HepG2 (cell line): Measurements from ENCODE around the gene CTTNBP2NL. TPM values are rescaled to one million over a fixed set of nuclear protein-coding genes. Genes with fewer than 3 reads are reported as not detected.

Experiments
- ARID5B ChIP-seq: IDR thresholded peaks from 2 replicates; pipeline ENCODE4 v1.4.0; 2020; ENCODE audit warnings: mild to moderate bottlenecking, missing genetic modification reagents
- ATF6 ChIP-seq: sonication (generic); formaldehyde crosslinking; conservative IDR thresholded peaks from 2 replicates; pipeline ENCODE4 v1.4.0; 2020; ENCODE audit warnings: missing genetic modification reagents
- KLF9 ChIP-seq: IDR thresholded peaks from 2 replicates; pipeline ENCODE4 v1.6.1; 2016; ENCODE audit warnings: low read depth
- PATZ1 ChIP-seq: sonication (generic); formaldehyde crosslinking; IDR thresholded peaks from 2 replicates; pipeline ENCODE4 v1.4.0; 2020; ENCODE audit warnings: missing genetic modification reagents
- SP4 ChIP-seq: sonication (generic); formaldehyde crosslinking; IDR thresholded peaks from 2 replicates; pipeline ENCODE4 v1.8.1; 2023; ENCODE audit warnings: mild to moderate bottlenecking, missing genetic modification reagents
- ZNF556 ChIP-seq: sonication (generic); formaldehyde crosslinking; IDR thresholded peaks from 2 replicates; pipeline ENCODE4 v1.4.0; 2020; ENCODE audit warnings: mild to moderate bottlenecking, missing genetic modification reagents, borderline replicate concordance
- polyA plus RNA-seq, 8 experiments: library from polyadenylated mRNA; depleted of rRNA in 3 of 8; stranded (reverse) in 7 of 8; unstranded in 1 of 8; fragments of >200 nt; fragmentation: Illumina TruSeq in 4 of 8; extraction: Trizol in 4 of 8; gene quantifications; 2 replicates each; pipeline versions ENCODE4 v1.2.1 to v1.2.3, GENCODE V29; 2011 to 2016; ENCODE audit warnings: low read depth in 4 of 8, missing spikeins in 1 of 8, mixed read lengths in 1 of 8; ENCODE audit not compliant: insufficient read depth in 1 of 8
- total RNA-seq, 5 experiments: library from RNA; depleted of rRNA; stranded (reverse); fragments of >200 nt; fragmentation: Illumina TruSeq; extraction: Trizol; gene quantifications; 2 replicates each; pipeline ENCODE4 v1.2.3, GENCODE V29; 2016; ENCODE audit warnings: low read depth in 1 of 5
- TF ChIP-seq, protein P1 (sequence below): sonication (generic); formaldehyde crosslinking; IDR thresholded peaks from 2 replicates; pipeline ENCODE4 v1.4.0; 2020; ENCODE audit warnings: missing genetic modification reagents
- TF ChIP-seq, protein P2 (sequence below): sonication (generic); formaldehyde crosslinking; IDR thresholded peaks from 2 replicates; pipeline ENCODE4 v1.5.1; 2020; ENCODE audit warnings: mild to moderate bottlenecking, missing genetic modification reagents, borderline replicate concordance

Gene CTTNBP2NL
- total and polyA plus RNA-seq, 2 of the 13 experiments (the other 11 are each of a cell fraction or from before 2014, with no cell fraction given), result 2.1 to 4.1 TPM

DNA sequence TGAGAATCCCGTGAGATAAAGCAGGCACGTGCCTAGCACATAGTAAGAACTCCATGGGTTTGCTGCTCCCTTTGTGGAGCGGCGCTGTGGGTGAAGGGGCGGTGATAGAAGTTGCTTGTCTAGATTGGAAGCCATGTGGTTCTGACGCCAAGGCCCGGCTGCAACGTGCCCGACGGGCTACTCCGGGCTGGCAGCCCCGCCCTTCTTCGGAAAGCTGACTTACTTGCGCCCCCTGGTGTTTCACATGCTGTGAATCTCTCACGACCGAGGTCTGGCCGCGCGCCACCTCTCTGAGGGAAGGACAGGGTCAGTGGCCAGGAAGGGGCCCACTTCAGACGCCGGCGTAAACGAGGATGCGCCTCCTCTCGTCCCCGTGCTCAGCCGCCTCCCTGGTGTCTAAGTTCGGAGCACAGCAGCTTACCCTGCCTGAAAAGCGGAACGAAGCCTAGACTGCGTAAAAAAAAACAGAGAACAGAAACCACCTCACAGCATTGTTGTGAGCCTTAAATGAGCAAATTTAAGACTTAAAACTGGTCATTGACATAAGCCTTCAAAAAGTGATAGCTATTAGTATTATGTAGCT is 70.2 kb downstream of the CTTNBP2NL start (continued):
- TF ChIP-seq, protein P1, sequence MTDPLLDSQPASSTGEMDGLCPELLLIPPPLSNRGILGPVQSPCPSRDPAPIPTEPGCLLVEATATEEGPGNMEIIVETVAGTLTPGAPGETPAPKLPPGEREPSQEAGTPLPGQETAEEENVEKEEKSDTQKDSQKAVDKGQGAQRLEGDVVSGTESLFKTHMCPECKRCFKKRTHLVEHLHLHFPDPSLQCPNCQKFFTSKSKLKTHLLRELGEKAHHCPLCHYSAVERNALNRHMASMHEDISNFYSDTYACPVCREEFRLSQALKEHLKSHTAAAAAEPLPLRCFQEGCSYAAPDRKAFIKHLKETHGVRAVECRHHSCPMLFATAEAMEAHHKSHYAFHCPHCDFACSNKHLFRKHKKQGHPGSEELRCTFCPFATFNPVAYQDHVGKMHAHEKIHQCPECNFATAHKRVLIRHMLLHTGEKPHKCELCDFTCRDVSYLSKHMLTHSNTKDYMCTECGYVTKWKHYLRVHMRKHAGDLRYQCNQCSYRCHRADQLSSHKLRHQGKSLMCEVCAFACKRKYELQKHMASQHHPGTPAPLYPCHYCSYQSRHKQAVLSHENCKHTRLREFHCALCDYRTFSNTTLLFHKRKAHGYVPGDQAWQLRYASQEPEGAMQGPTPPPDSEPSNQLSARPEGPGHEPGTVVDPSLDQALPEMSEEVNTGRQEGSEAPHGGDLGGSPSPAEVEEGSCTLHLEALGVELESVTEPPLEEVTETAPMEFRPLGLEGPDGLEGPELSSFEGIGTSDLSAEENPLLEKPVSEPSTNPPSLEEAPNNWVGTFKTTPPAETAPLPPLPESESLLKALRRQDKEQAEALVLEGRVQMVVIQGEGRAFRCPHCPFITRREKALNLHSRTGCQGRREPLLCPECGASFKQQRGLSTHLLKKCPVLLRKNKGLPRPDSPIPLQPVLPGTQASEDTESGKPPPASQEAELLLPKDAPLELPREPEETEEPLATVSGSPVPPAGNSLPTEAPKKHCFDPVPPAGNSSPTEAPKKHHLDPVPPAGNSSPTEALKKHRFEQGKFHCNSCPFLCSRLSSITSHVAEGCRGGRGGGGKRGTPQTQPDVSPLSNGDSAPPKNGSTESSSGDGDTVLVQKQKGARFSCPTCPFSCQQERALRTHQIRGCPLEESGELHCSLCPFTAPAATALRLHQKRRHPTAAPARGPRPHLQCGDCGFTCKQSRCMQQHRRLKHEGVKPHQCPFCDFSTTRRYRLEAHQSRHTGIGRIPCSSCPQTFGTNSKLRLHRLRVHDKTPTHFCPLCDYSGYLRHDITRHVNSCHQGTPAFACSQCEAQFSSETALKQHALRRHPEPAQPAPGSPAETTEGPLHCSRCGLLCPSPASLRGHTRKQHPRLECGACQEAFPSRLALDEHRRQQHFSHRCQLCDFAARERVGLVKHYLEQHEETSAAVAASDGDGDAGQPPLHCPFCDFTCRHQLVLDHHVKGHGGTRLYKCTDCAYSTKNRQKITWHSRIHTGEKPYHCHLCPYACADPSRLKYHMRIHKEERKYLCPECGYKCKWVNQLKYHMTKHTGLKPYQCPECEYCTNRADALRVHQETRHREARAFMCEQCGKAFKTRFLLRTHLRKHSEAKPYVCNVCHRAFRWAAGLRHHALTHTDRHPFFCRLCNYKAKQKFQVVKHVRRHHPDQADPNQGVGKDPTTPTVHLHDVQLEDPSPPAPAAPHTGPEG (CRISPR knock-in tag), result no peak
- TF ChIP-seq PATZ1 (CRISPR knock-in tag) (peak; percentile 45), ATF6 (CRISPR knock-in tag) (no peak), SP4 (CRISPR knock-in tag) (peak; percentile 78), ZNF556 (CRISPR knock-in tag) (0 out of 2 replicates have a peak, but pooled peaks have one; percentile 77), ARID5B (CRISPR knock-in tag) (peak; percentile 73), KLF9 (CRISPR knock-in tag) (no peak)
- TF ChIP-seq, protein P2, sequence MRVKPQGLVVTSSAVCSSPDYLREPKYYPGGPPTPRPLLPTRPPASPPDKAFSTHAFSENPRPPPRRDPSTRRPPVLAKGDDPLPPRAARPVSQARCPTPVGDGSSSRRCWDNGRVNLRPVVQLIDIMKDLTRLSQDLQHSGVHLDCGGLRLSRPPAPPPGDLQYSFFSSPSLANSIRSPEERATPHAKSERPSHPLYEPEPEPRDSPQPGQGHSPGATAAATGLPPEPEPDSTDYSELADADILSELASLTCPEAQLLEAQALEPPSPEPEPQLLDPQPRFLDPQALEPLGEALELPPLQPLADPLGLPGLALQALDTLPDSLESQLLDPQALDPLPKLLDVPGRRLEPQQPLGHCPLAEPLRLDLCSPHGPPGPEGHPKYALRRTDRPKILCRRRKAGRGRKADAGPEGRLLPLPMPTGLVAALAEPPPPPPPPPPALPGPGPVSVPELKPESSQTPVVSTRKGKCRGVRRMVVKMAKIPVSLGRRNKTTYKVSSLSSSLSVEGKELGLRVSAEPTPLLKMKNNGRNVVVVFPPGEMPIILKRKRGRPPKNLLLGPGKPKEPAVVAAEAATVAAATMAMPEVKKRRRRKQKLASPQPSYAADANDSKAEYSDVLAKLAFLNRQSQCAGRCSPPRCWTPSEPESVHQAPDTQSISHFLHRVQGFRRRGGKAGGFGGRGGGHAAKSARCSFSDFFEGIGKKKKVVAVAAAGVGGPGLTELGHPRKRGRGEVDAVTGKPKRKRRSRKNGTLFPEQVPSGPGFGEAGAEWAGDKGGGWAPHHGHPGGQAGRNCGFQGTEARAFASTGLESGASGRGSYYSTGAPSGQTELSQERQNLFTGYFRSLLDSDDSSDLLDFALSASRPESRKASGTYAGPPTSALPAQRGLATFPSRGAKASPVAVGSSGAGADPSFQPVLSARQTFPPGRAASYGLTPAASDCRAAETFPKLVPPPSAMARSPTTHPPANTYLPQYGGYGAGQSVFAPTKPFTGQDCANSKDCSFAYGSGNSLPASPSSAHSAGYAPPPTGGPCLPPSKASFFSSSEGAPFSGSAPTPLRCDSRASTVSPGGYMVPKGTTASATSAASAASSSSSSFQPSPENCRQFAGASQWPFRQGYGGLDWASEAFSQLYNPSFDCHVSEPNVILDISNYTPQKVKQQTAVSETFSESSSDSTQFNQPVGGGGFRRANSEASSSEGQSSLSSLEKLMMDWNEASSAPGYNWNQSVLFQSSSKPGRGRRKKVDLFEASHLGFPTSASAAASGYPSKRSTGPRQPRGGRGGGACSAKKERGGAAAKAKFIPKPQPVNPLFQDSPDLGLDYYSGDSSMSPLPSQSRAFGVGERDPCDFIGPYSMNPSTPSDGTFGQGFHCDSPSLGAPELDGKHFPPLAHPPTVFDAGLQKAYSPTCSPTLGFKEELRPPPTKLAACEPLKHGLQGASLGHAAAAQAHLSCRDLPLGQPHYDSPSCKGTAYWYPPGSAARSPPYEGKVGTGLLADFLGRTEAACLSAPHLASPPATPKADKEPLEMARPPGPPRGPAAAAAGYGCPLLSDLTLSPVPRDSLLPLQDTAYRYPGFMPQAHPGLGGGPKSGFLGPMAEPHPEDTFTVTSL (CRISPR knock-in tag), result no peak
